Skeletal muscle tissue (tissue), 4 donors: ENCODE results near the gene KCNT1. TPM values are rescaled to one million over a fixed set of nuclear protein-coding genes. Genes with fewer than 3 reads are reported as not detected.

Experiments
- H3K27ac ChIP-seq: one replicate; pipeline ENCODE4 v1.7.0; 2013; ENCODE audit warnings: mild to moderate bottlenecking, low read depth, low read length, inconsistent platforms
- H3K27me3 ChIP-seq, 3 donors: one replicate each; pipeline ENCODE4 v1.7.0; 2013; ENCODE audit warnings: low read length in 3 of 3; ENCODE audit not compliant: control insufficient read depth in 3 of 3, insufficient read depth in 3 of 3
- H3K36me3 ChIP-seq, 3 donors: one replicate each; pipeline ENCODE4 v1.7.0; 2013; ENCODE audit warnings: low read length in 3 of 3; ENCODE audit not compliant: control insufficient read depth in 3 of 3, insufficient read depth in 3 of 3
- H3K4me1 ChIP-seq, 3 donors: one replicate each; pipeline ENCODE4 v1.7.0; 2013; ENCODE audit warnings: low read length in 3 of 3, mild to moderate bottlenecking in 3 of 3; ENCODE audit not compliant: control insufficient read depth in 3 of 3, insufficient read depth in 3 of 3
- H3K4me3 ChIP-seq, 3 donors: one replicate each; pipeline ENCODE4 v1.7.0; 2013; ENCODE audit warnings: low read length in 3 of 3
- H3K9ac ChIP-seq, 3 donors: one replicate each; pipeline ENCODE4 v1.7.0; 2013; ENCODE audit warnings: low read length in 3 of 3, mild to moderate bottlenecking in 3 of 3, moderate library complexity in 2 of 3, low read depth in 1 of 3
- H3K9me3 ChIP-seq, 3 donors: one replicate each; pipeline ENCODE4 v1.7.0; 2013; ENCODE audit warnings: low read length in 3 of 3; ENCODE audit not compliant: control insufficient read depth in 3 of 3
- total RNA-seq: library from RNA; depleted of rRNA; stranded (reverse); fragments of >200 nt; gene quantifications from one replicate; pipeline ENCODE4 v1.2.3, GENCODE V29; 2014
- donor health status: Osteomylitis.

The KCNT1 gene
- total RNA-seq, 1 donor from 2014 or later: 1.6 TPM

DNA sequence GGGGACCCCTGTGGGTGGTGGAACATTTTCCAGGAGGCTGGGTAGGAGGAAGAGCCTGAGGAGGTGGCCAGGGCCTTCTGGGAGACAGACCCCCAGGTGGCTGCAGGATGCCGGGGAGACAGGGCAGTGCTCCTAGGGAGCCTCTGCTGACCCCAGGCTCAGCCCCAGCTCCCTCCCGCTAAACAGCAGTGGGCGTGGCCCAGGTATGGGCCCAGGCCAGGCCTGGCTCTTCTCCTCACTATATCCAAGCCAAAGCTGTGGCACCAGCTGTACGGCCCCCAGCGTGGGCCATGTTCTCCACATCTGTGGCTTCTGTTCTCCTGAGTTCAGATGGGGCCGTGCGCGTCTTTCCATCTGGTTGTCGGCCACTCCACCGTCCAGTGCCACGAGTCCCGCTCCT lies 58.5 kb downstream of the KCNT1 start:
- no peak overlapping the region for H3K9ac ChIP-seq
- peaks cover 10 to 22% (median 13%) of the 10 kb centered on the region in 3 donors for H3K4me1 ChIP-seq
- no peaks in the 10 kb centered on the region for H3K9me3 ChIP-seq
- no peaks in the 10 kb centered on the region for H3K27me3 ChIP-seq
- H3K4me3 ChIP-seq: no peak overlapping the region
- H3K36me3 ChIP-seq: peaks cover 0 to 4% (median 3%) of the 10 kb centered on the region in 3 donors
- H3K27ac ChIP-seq: no peak overlapping the region

DNA sequence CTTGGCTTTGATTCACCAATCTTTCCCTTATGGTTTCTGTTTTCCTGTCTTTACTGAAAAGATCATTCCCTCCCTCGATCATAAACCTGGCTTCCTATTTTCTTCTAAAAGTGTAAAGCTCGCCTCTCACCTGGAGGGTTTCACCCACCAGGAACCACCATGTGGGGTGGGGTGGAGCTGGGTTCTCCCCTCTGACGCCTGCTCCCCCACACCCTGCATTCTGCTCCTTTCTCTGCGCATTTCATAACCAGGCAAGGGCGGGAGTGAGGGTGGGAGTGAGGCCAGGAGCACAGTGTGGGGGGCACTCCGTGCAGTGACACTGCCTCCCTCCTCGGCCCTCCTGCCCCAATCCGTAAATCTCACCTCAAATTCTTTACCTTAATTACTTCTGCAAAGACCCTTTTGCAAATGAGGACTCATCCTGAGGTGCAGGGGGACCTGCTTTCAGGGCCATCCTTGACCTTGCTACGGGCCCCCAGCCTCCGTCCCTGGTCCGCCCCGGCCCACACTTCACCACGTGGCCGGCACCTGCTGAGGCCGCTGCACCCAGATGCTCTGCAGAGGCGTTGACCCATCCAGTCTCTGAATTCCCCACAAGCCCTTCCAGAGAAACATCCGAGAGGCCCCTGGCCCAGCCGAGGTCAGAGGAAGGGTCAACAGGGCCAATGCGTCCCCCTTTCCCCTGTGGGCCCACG lies 59.3 kb downstream of the KCNT1 start:
- H3K36me3 ChIP-seq: peaks cover 0 to 4% (median 3%) of the 10 kb centered on the region in 3 donors
- H3K27me3 ChIP-seq: no peaks in the 10 kb centered on the region
- no peak overlapping the region for H3K9ac ChIP-seq
- H3K4me3 ChIP-seq: no peak overlapping the region
- H3K9me3 ChIP-seq: peaks cover 0 to 3% (median under 1%) of the 10 kb centered on the region in 3 donors
- H3K27ac ChIP-seq: no peak overlapping the region
- peaks cover 10 to 21% (median 13%) of the 10 kb centered on the region in 3 donors for H3K4me1 ChIP-seq

GRCh38 chr9:135761845-135762168 lies 59.8 kb downstream of the KCNT1 start:
- Histone ChIP-seq H3K4me1 (peaks cover 10 to 17% (median 13%) of the 10 kb centered on the region in 3 donors), H3K27ac (no peak overlapping the region), H3K27me3 (no peaks in the 10 kb centered on the region), H3K9ac (no peak overlapping the region), H3K36me3 (peaks cover 0 to 4% (median 3%) of the 10 kb centered on the region in 3 donors), H3K4me3 (no peak overlapping the region), H3K9me3 (peaks cover 0 to 3% (median 2%) of the 10 kb centered on the region in 3 donors)

- no peak overlapping the region for H3K27ac ChIP-seq
- no peak overlapping the region for H3K9ac ChIP-seq
- H3K4me1 ChIP-seq: peaks cover 3 to 9% (median 6%) of the 10 kb centered on the region in 3 donors
- peaks cover 0 to 3% (median 2%) of the 10 kb centered on the region in 3 donors for H3K9me3 ChIP-seq
- H3K36me3 ChIP-seq: peaks cover 0 to 4% (median 3%) of the 10 kb centered on the region in 3 donors
- H3K4me3 ChIP-seq: no peak overlapping the region
- H3K27me3 ChIP-seq: no peaks in the 10 kb centered on the region
Measured at GRCh38 chr9:135762921-135763320, 60.9 kb downstream of the KCNT1 start.

DNA sequence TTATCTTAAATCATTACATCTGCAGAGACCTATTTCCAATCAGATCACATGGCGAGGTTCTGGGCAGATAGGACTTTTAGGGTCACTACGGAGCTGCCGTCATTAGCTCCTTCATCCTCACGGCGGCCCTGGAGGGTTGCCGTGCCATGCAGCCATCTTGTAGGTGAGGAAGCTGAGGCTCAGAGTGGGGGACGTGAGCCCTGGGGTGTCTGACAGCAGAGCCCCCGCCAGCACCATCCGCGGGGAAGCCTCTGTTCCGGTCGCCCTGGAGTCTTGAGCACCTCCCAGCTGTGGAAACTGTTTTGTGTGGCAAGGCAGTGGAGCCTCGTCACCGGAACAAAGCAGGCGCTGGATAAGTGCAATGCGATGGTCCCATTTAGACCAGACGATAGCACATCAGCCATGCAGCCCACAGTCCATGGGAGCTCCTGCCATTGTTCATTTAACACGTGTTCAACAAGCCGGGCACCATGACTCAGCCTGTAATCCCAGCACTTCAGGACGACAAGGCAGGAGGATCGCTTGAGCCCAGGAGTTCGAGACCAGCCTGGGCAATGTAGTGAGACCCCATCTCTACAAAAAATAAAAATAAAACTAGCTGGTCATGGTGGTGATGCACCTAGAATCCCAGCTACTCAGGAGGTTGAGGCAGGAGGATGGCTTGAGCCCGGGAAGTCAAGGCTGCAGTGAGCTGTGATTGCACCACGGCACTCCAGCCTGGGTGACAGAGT lies 61.9 kb downstream of the KCNT1 start:
- Histone ChIP-seq H3K27me3 (no peaks in the 10 kb centered on the region), H3K9ac (no peak overlapping the region), H3K27ac (no peak overlapping the region), H3K4me1 (no peaks in the 10 kb centered on the region), H3K9me3 (peaks cover 0 to 3% (median 2%) of the 10 kb centered on the region in 3 donors), H3K36me3 (peaks cover 0 to 6% (median 4%) of the 10 kb centered on the region in 3 donors), H3K4me3 (no peak overlapping the region)

GRCh38 chr9:135764731-135765130 lies 62.7 kb downstream of the KCNT1 start:
- Histone ChIP-seq H3K4me3 (no peak overlapping the region), H3K9ac (no peak overlapping the region), H3K9me3 (peaks cover 0 to 3% (median 2%) of the 10 kb centered on the region in 3 donors), H3K36me3 (peaks cover 0 to 8% (median 4%) of the 10 kb centered on the region in 3 donors), H3K27me3 (no peaks in the 10 kb centered on the region), H3K27ac (no peak overlapping the region), H3K4me1 (no peaks in the 10 kb centered on the region)

DNA sequence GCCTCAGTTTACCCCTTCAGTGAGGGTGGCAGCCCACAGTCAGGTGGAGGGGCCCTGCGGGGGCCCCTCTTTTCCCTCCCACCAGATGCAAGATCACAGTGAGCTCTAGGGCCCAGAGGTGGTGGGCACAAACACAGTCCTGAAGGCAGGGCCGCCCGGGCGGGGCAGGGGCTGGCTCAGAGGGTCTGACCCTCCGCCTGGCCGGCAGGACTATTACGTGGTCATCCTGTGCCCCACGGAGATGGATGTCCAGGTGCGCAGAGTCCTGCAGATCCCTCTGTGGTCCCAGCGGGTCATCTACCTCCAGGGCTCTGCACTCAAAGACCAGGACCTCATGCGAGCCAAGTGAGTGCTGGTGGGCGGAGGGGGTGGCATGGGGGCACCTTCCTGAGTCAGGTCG lies 63.4 kb downstream of the KCNT1 start:
- Histone ChIP-seq H3K9ac (no peak overlapping the region), H3K9me3 (peaks cover 0 to 3% (median 2%) of the 10 kb centered on the region in 3 donors), H3K27me3 (no peaks in the 10 kb centered on the region), H3K4me3 (no peak overlapping the region), H3K27ac (no peak overlapping the region), H3K4me1 (no peaks in the 10 kb centered on the region), H3K36me3 (peaks cover 0 to 8% (median 3%) of the 10 kb centered on the region in 3 donors)

- Histone ChIP-seq H3K4me1 (no peaks in the 10 kb centered on the region), H3K9ac (no peak overlapping the region), H3K9me3 (peaks cover 0 to 3% (median 2%) of the 10 kb centered on the region in 3 donors), H3K4me3 (no peak overlapping the region), H3K36me3 (peaks cover 0 to 8% (median 3%) of the 10 kb centered on the region in 3 donors), H3K27ac (no peak overlapping the region), H3K27me3 (no peaks in the 10 kb centered on the region)
Measured at GRCh38 chr9:135766251-135766650, 64.3 kb downstream of the KCNT1 start.

- no peaks in the 10 kb centered on the region for H3K27me3 ChIP-seq
- H3K9ac ChIP-seq: no peak overlapping the region
- no peak overlapping the region for H3K4me3 ChIP-seq
- no peak overlapping the region for H3K27ac ChIP-seq
- no peaks in the 10 kb centered on the region for H3K4me1 ChIP-seq
- peaks cover 0 to 8% (median 3%) of the 10 kb centered on the region in 3 donors for H3K36me3 ChIP-seq
- peaks cover 0 to 3% (median 2%) of the 10 kb centered on the region in 3 donors for H3K9me3 ChIP-seq
Measured at GRCh38 chr9:135766707-135767106, 64.7 kb downstream of the KCNT1 start.
